AG04449 (cell line): Measurements from ENCODE around the gene NRDC.

Source experiments
- CTCF ChIA-PET: fragments of 350-600 bp; formaldehyde crosslinking; extraction: SDS; loops from one replicate; lab custom pipeline; 2021; ENCODE audit warnings: antibody characterized with exemption; lab: Yijun Ruan, JAX
- POLR2A ChIA-PET: fragments of 400-600, 350-600 bp; formaldehyde crosslinking; extraction: SDS; loops from one replicate; lab custom pipeline; 2020; ENCODE audit warnings: antibody characterized with exemption, inconsistent platforms; lab: Yijun Ruan, JAX
- DNase-seq: peaks from one replicate; pipeline ENCODE4 v3.0.0-alpha.2; 2010; ENCODE audit warnings: low read depth, low spot score
- H3K4me3 ChIP-seq: 2 replicates; pipeline ENCODE4 v1.5.1; 2011; ENCODE audit warnings: low read depth, mild to moderate bottlenecking, control low read depth, low read length
- CTCF ChIP-seq: IDR thresholded peaks from one replicate; pipeline ENCODE4 v1.5.1; 2011; ENCODE audit warnings: mild to moderate bottlenecking, moderate library complexity, low read length, control low read depth, inconsistent platforms; ENCODE audit not compliant: insufficient read depth; ENCODE audit errors: missing control alignments

The NRDC gene

DNA sequence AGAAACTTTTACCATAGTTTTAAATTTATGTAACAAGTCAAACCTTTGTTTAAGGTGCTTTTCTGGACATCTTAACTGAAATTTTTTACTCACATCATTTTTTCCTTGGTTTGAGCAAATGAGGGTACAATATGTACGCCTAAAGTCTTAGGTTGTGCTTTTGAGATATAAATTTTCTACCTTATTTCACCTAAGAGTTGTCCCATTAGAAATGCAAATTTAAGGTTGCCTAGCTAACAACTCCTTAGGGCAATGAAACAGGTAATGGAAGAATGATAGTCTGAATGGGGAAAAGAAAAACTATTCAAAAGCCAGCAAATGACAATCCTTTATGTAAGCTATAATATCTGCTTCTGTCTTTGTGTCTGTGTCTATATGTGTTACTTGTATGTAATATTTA lies 19.6 kb downstream of the NRDC start:
- POLR2A ChIA-PET: no interaction called here
- TF ChIP-seq CTCF: no peak
- H3K4me3 ChIP-seq: no peak overlapping the region
- CTCF ChIA-PET: interaction anchor here (0.9 to 2.1 kb wide), 2 partner anchors 11 to 18 kb away, joined by 4 to 5 read pairs; no protein-coding TSS in a partner anchor
- no peak for DNase-seq

DNA sequence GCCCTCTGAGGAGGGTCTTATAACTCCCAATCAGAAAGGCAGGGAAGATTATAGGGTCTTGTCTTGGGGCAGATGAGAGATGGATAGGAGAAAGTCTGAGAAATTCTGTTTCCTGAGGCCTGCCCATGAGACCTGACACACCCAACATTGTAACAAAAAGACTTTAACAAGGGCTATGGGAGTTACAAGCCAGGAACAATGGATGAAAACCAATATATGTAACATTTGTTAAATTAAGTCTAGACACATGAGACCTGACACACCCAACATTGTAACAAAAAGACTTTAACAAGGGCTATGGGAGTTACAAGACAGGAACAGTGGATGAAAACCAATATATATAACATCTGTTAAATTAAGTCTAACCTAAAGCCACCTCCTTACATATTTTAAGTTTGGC lies 21.8 kb downstream of the NRDC start:
- POLR2A ChIA-PET: no interaction called here
- DNase-seq: no peak
- CTCF ChIA-PET: no interaction called here
- no peak overlapping the region for H3K4me3 ChIP-seq
- no peak for TF ChIP-seq CTCF

DNA sequence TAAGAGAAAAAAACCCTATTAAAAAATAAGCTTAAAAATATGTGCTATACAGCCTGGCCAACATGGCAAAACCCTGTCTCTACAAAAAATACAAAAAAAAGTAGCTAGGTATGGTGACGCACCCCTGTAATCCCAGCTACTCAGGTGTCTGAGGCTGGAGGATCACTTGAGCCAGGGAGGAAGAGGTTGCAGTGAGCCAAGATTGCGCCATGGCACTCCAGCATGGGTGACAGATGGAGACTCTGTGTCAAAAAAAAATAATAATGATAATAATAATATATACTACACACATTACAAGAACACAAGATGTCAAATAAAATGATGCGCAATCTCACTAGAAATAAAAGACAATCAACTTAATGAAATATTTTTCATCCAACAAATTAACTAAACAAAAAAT lies 22.9 kb downstream of the NRDC start:
- DNase-seq: no peak
- CTCF ChIA-PET: no interaction called here
- TF ChIP-seq CTCF: no peak
- POLR2A ChIA-PET: no interaction called here
- H3K4me3 ChIP-seq: no peak overlapping the region

DNA sequence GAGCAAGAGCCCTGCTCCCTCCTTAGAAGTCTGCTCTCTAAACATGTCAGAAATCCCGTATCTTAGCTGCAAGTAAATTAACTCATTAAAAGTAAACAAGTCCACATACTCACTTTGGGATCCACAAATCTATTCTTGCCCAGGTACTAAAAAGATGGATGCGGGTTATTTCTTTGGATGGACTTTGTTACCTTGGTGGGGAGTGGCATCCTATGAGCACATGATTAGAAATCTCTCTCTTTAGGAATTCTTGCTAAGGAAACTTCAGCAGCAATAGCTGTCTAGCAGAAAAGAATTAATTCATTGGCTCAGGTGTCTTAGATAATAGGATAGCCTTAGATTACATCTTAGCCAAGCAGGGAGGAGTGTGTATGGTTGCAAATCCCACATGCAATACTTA lies 25.2 kb downstream of the NRDC start:
- ChIA-PET CTCF (interaction anchor here (0.8 kb wide), 1 partner anchor 25 kb away, joined by 3 read pairs; no protein-coding TSS in a partner anchor), POLR2A (no interaction called here)
- no peak for TF ChIP-seq CTCF
- no peak for DNase-seq
- H3K4me3 ChIP-seq: no peak overlapping the region

GRCh38 chr1:51851882-51852396 lies 26.6 kb downstream of the NRDC start:
- DNase-seq: no peak
- TF ChIP-seq CTCF: no peak
- ChIA-PET POLR2A (no interaction called here), CTCF (interaction anchor here (1.1 kb wide), 1 partner anchor 10 kb away, joined by 3 read pairs; no protein-coding TSS in a partner anchor)
- no peak overlapping the region for H3K4me3 ChIP-seq

DNA sequence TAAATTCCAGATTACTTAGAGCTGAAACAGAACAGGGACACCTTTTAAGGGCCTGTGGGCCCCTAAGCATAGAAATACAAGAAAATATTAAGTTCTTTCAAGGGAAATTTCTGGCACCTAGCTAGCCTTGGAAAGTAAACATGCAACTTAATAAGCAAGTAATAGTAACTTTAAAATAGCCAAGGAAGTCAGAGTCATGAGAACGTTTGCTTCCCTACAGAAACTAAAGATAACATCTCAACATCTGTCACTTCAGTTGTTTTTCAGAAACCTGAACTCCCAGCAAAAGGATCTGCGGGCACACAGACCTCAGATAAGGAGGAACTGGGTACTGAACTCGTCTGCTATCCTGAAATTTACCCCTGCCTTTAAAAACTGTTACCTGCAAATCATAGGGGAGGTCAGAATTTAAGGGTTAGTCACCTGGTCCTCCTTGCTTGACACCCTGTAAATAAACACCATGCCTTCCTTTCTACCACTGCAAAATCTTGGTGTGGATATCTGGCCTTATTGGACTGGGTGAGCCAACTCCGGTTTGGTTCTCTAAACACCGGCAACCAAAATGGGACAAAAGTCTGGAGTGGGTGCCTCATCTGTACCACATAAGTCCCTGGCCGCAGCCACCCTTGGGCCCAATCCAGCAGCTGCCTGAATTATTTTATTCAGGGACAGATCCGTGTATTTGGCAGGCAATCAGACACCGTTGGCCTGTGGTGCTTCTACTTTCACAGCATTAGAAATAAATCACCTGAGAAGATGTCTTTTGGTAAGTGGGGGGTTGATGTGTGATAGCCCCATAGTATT lies 27.9 kb downstream of the NRDC start:
- CTCF ChIA-PET: no interaction called here
- POLR2A ChIA-PET: no interaction called here
- DNase-seq: no peak
- H3K4me3 ChIP-seq: no peak overlapping the region
- TF ChIP-seq CTCF: no peak
